Thyroid gland (tissue), 4 donors: ENCODE results near the gene COL7A1. TPM values are rescaled to one million over a fixed set of nuclear protein-coding genes. Genes with fewer than 3 reads are reported as not detected.

Experiments used
- DNase-seq, 2 donors: peaks; one replicate each; pipeline ENCODE4 v3.0.0-alpha.2; 2019
- H3K27ac ChIP-seq, 3 donors: fragments of 200-600 bp; sonication (generic); 1 replicate in 2 of 3; 2 replicates in 1 of 3; pipeline ENCODE4 v1.5.1; 2016 to 2019; ENCODE audit warnings: mild to moderate bottlenecking in 1 of 3, moderate library complexity in 1 of 3
- H3K27me3 ChIP-seq: fragments of 200-600 bp; sonication (generic); one replicate; pipeline ENCODE4 v1.5.1; 2019
- H3K36me3 ChIP-seq, 2 donors: fragments of 200-600 bp; sonication (generic); one replicate each; pipeline ENCODE4 v1.5.1; 2016 to 2019
- H3K4me1 ChIP-seq, 2 donors: fragments of 200-600 bp; sonication (generic); one replicate each; pipeline ENCODE4 v1.5.1; 2017 to 2019
- H3K4me3 ChIP-seq, 3 donors: fragments of 200-600 bp; sonication (generic); replicated peaks in 1 of 3; 1 replicate in 2 of 3; 2 replicates in 1 of 3; pipeline ENCODE4 v1.5.1; 2016; ENCODE audit warnings: mild to moderate bottlenecking in 1 of 3
- H3K9me3 ChIP-seq: fragments of 200-600 bp; sonication (generic); one replicate; pipeline ENCODE4 v1.5.1; 2017
- CTCF ChIP-seq, 6 experiments: fragments of 200-600 bp in 3 of 6; fragments of 450-650 bp in 3 of 6; sonication (generic) in 3 of 6; IDR thresholded peaks; one replicate each; pipeline ENCODE4 v1.5.1; 2016 to 2019; ENCODE audit warnings: antibody characterized with exemption in 6 of 6, mild to moderate bottlenecking in 2 of 6, inconsistent platforms in 1 of 6, moderate library complexity in 1 of 6
- POLR2A ChIP-seq, 2 donors: fragments of 450-650 bp; IDR thresholded peaks; one replicate each; pipeline ENCODE4 v1.6.1; 2017; ENCODE audit warnings: antibody characterized with exemption in 2 of 2, mild to moderate bottlenecking in 2 of 2, moderate library complexity in 1 of 2
- WGBS, 2 donors: methylation state at CpG; one replicate each; pipeline ENCODE4 v1.1.5; 2017; 5-methylcytosine and 5-hydroxymethylcytosine counted together
- intact Hi-C: fragments of 100-400 bp; cut with DNase I; formaldehyde crosslinking; loops from one replicate; pipeline ENCODE4 v1.15.1; 2023
- total RNA-seq, 4 donors: library from RNA; depleted of rRNA; stranded (reverse); fragments of >200 nt; gene quantifications; one replicate each; pipeline ENCODE4 v1.2.3, GENCODE V29; 2016

The COL7A1 gene
- total RNA-seq, 4 donors from 2014 or later: 0.34 to 1.0 (median 0.80) TPM

DNA sequence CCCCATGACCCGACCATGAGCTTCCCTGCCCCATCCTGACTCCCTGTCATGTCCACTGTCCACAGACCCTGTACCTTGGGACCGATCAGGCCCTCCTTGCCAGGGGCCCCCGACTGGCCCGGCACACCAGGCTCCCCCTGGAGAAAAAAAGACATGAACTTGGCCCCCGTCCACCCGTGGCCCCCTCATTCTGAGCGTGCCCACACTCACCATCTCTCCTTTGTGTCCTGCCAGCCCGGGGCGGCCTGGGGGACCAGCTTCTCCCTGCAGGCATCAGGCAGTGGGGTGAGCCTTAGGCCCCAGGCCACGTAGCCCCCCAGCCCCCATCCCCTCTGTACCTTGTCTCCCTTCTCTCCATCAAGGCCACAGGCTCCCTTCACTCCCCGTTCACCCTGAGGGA lies 27.6 kb downstream of the COL7A1 start:
- no peak overlapping the region for H3K4me3 ChIP-seq
- WGBS, 2 donors: 91 to 92% methylated on average over 11 of the region's 11 CpGs
- no peaks in the 10 kb centered on the region for H3K9me3 ChIP-seq
- intact Hi-C loops: no loop called here
- no peak overlapping the region for H3K27ac ChIP-seq
- H3K27me3 ChIP-seq: no peaks in the 10 kb centered on the region
- H3K36me3 ChIP-seq: no peaks in the 10 kb centered on the region
- H3K4me1 ChIP-seq: no peaks in the 10 kb centered on the region
- DNase-seq: no peak
- TF ChIP-seq POLR2A (IDR thresholded peaks at IDR 0.05) (no peak), CTCF (IDR thresholded peaks at IDR 0.05) (no peak)

GRCh38 chr3:48567090-48567489 lies 28.0 kb downstream of the COL7A1 start:
- intact Hi-C loops: no loop called here
- 86 to 93% methylated on average over 5 of the region's 5 CpGs for whole genome bisulfite sequencing, 2 donors
- TF ChIP-seq POLR2A (IDR thresholded peaks at IDR 0.05) (no peak), CTCF (IDR thresholded peaks at IDR 0.05) (no peak)

GRCh38 chr3:48566401-48566760 lies 28.7 kb downstream of the COL7A1 start:
- Histone ChIP-seq H3K27me3 (no peaks in the 10 kb centered on the region), H3K4me1 (peaks cover 0 to under 1% of the 10 kb centered on the region in 2 donors), H3K9me3 (no peaks in the 10 kb centered on the region), H3K4me3 (no peak overlapping the region), H3K36me3 (no peaks in the 10 kb centered on the region), H3K27ac (no peak overlapping the region)
- intact Hi-C loops: no loop called here
- no peak for TF ChIP-seq POLR2A (IDR thresholded peaks at IDR 0.05)
- 94 to 100% methylated on average over 6 to 9 of the region's 9 CpGs for WGBS, 2 donors
- no peak for DNase-seq

More at GRCh38 chr3:48567090-48567489, 28.0 kb downstream of the COL7A1 start:
- no peaks in the 10 kb centered on the region for H3K36me3 ChIP-seq
- H3K27me3 ChIP-seq: no peaks in the 10 kb centered on the region
- DNase-seq: no peak
- no peaks in the 10 kb centered on the region for H3K9me3 ChIP-seq
- H3K4me1 ChIP-seq: no peaks in the 10 kb centered on the region
- H3K27ac ChIP-seq: no peak overlapping the region
- H3K4me3 ChIP-seq: no peak overlapping the region

DNA sequence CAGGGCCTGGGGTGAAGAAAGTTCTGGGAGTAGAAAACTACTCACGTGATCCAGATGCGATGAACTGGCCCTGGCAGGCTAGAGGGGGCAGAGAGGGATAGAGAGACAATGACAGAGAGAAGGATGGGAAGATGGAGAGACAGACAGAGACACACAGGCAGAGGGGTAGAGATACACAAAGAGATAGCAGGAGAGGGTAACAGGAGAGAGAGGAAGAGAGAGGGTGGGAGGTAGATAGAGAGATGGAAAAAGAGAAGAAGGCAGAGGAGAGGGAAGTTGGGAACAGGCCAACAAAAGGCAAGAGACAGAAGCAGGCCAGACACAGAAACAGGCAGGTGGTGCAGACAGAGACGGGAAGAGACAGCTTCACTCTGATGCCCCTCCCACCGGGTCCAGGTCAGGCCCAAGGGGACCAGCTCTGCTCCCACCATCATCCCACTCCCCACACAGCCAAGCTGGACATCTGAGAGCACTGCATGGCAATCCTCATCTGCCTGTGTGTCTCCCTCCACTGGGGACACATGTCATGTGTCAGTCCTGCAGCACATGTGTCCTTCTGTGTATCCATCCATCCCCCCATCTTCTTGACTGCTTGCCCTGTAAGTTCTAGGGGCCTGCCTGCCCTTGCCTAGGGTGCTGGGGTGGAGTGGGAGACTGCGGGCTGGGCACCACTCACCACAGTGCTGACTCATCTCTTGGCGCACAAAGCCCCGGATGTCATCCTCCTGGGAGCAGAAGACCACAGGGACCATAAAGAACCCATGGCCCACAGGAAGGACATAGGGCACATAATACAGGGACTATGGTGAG lies 29.3 kb downstream of the COL7A1 start:
- intact Hi-C loops: no loop called here
- H3K27me3 ChIP-seq: no peaks in the 10 kb centered on the region
- TF ChIP-seq POLR2A (IDR thresholded peaks at IDR 0.05) (no peak), CTCF (IDR thresholded peaks at IDR 0.05) (no peak)
- H3K4me1 ChIP-seq: peaks cover 4 to 6% of the 10 kb centered on the region in 2 donors
- 62 to 76% methylated on average over 4 to 7 of the region's 7 CpGs for WGBS, 2 donors
- no peaks in the 10 kb centered on the region for H3K9me3 ChIP-seq
- no peak for DNase-seq
- no peak overlapping the region for H3K4me3 ChIP-seq
- H3K27ac ChIP-seq: no peak overlapping the region
- H3K36me3 ChIP-seq: no peaks in the 10 kb centered on the region

DNA sequence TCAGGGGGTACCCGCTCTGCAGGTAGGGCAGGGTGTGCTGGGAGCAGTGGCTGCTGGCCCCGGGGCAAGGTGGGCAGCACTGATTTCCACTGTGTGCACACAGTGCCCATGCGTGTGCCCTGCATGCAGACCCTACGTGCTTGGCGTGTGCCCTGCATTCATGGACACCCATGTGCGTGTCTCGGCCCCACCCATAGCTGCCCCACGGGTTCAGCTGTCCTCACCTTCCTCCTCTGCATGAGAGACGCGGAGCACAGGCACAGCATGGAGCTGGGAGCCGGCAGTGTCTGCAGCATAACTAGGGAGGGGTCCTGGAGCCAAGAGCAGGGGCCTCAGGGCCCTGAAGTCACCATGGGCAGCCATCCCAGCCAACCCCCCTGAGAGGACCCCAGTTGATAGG lies 29.9 kb downstream of the COL7A1 start:
- no peak for TF ChIP-seq CTCF (IDR thresholded peaks at IDR 0.05)
- TF ChIP-seq POLR2A (IDR thresholded peaks at IDR 0.05): no peak
- Histone ChIP-seq H3K36me3 (no peaks in the 10 kb centered on the region), H3K4me1 (peaks cover 9 to 12% of the 10 kb centered on the region in 2 donors), H3K27ac (no peak overlapping the region), H3K4me3 (no peak overlapping the region), H3K9me3 (no peaks in the 10 kb centered on the region), H3K27me3 (no peaks in the 10 kb centered on the region)
- no peak for DNase-seq
- intact Hi-C loops: no loop called here
- WGBS, 2 donors: 77 to 90% methylated on average over 6 to 10 of the region's 11 CpGs
